Immature natural killer cell (primary cell): ENCODE results near the gene GALNTL6. TPM values are rescaled to one million over a fixed set of nuclear protein-coding genes. Genes with fewer than 3 reads are reported as not detected.
"Not testable (repeated sequence)": the region's sequence is repeated elsewhere in the genome, so short reads cannot be mapped to it uniquely, and the experiment has no call there.

Source experiments
- DNase-seq, 3 donors: peaks; one replicate each; pipeline ENCODE4 v3.0.0; 2022; ENCODE audit warnings: mixed read lengths in 1 of 3
- H3K27ac Mint-ChIP-seq, 6 donors: one replicate each; pipeline ENCODE4 v1.8.0; 2020; ENCODE audit warnings: mixed read lengths in 6 of 6, mild to moderate bottlenecking in 5 of 6, inconsistent platforms in 4 of 6, moderate library complexity in 3 of 6
- H3K27me3 Mint-ChIP-seq, 3 donors: one replicate each; pipeline ENCODE4 v1.8.0; 2020 to 2021; ENCODE audit warnings: low read depth in 3 of 3, mild to moderate bottlenecking in 3 of 3, mixed read lengths in 3 of 3, moderate library complexity in 3 of 3, inconsistent platforms in 1 of 3
- H3K36me3 Mint-ChIP-seq, 3 donors: one replicate each; pipeline ENCODE4 v1.8.0; 2020; ENCODE audit warnings: mixed read lengths in 3 of 3, inconsistent platforms in 2 of 3, mild to moderate bottlenecking in 2 of 3
- H3K4me1 Mint-ChIP-seq, 2 donors: one replicate each; pipeline ENCODE4 v1.8.0; 2020; ENCODE audit warnings: inconsistent platforms in 2 of 2, mild to moderate bottlenecking in 2 of 2, mixed read lengths in 2 of 2, moderate library complexity in 1 of 2
- H3K4me3 Mint-ChIP-seq, 5 donors: one replicate each; pipeline ENCODE4 v1.8.0; 2020; ENCODE audit warnings: mild to moderate bottlenecking in 5 of 5, mixed read lengths in 5 of 5, inconsistent platforms in 3 of 5, moderate library complexity in 3 of 5
- H3K9me3 Mint-ChIP-seq, 6 donors: one replicate each; pipeline ENCODE4 v1.8.0; 2020; ENCODE audit warnings: mild to moderate bottlenecking in 6 of 6, mixed read lengths in 6 of 6, inconsistent platforms in 4 of 6, moderate library complexity in 3 of 6
- polyA plus RNA-seq, 3 donors: library from polyadenylated mRNA; unstranded; fragments of 300-500 nt; fragmentation: Illumina TruSeq; gene quantifications; one replicate each; pipeline ENCODE4 v1.2.3, GENCODE V29; 2021

The GALNTL6 gene
- polyA plus RNA-seq, 3 donors from 2014 or later = not detected

DNA sequence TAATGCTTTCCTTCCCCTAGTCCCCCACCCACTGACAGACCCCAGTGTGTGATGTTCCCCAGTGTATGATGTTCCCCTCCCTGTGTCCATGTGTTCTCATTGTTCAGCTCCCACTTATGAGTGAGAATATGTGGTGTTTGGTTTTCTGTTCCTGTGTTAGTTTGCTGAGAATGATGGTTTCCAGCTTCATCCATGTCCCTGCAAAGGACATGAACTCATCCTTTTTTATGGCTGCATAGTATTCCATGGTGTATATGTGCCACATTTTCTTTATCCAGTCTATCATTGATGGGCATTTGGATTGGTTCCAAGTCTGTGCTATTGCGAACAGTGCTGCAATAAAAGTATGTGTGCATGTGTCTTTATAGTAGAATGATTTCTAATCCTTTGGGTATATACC, 1228.9 kb downstream of the GALNTL6 start:
- H3K4me1 Mint-ChIP-seq, H3K27ac Mint-ChIP-seq, H3K9me3 Mint-ChIP-seq, H3K36me3 Mint-ChIP-seq, H3K27me3 Mint-ChIP-seq, H3K4me3 Mint-ChIP-seq, DNase-seq: not testable (repeated sequence)

DNA sequence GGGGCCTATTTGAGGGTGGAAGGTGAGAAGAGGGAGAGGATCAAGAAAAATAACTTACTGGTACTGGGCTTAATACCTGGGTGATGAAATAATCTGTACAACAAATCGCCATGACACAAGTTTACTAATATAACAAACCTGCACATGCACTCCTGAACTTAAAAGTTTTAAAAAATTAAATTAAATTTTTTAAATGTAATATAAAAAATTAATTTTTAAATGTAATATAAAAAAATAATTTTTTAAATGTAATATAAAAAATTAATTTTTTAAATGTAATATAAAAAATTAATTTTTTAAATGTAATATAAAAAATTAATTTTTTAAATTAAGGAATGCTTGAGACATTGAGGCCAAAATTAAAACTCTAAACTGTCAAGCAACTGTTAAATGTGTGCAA, 1231.1 kb downstream of the GALNTL6 start:
- Mint-ChIP-seq H3K27me3 (peaks cover 0 to 3% (median 3%) of the 10 kb centered on the region in 3 donors), H3K4me1 (no peaks in the 10 kb centered on the region), H3K4me3 (no peak overlapping the region), H3K36me3 (no peaks in the 10 kb centered on the region), H3K9me3 (peaks cover 0 to 4% (median 0%) of the 10 kb centered on the region in 6 donors), H3K27ac (no peak overlapping the region)
- DNase-seq = no peak

- Mint-ChIP-seq H3K9me3 (peaks cover 0 to 4% (median 0%) of the 10 kb centered on the region in 6 donors), H3K27me3 (peaks cover 0 to 3% (median 3%) of the 10 kb centered on the region in 3 donors), H3K36me3 (no peaks in the 10 kb centered on the region), H3K4me1 (no peaks in the 10 kb centered on the region), H3K4me3 (no peak overlapping the region), H3K27ac (no peak overlapping the region)
- no peak for DNase-seq
These were observed 1232.4 kb downstream of the GALNTL6 start for GRCh38 chr4:173045571-173045970.

DNA sequence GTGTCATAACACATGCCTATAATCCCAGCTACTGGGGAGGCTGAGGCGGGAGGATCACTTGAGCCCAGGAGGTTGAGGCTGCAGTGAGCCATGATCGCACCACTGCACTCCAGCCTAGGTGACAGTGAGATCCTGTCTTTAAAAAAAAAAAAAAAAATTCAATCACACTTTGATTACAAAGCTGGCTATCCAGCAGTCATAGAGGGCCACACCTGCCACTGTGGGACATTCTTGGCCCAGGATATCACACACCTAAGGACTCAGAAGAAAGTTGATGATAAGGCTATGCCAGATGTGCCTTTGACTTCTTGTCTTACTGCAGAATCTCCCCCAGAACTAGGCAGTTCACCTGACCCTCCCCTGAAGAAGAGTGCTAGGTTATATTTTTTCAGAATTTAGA, 1232.9 kb downstream of the GALNTL6 start:
- Mint-ChIP-seq H3K27ac (no peak overlapping the region), H3K9me3 (peaks cover 0 to 4% (median 0%) of the 10 kb centered on the region in 6 donors), H3K4me1 (no peaks in the 10 kb centered on the region), H3K27me3 (peaks cover 0 to 3% (median 3%) of the 10 kb centered on the region in 3 donors), H3K4me3 (no peak overlapping the region), H3K36me3 (no peaks in the 10 kb centered on the region)
- DNase-seq = no peak

DNA sequence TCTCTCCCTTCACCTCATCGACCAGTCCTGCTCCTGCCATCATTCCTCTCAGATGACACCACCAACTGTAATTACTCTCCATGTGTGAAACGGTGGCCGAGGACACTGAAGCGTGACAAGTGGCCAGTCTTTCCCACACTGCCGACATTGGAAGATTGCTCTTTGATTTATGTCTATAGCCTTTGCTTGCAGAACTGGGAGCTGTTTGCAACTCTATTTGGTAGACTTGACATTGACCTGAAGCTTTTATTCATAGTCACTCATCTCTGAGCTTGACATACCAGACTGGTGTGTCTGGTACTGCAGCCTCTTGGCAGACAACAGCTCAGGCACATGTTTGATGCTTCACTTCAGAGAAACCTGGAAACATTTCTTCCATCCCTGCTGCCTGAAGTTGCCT, 1233.6 kb downstream of the GALNTL6 start:
- peaks cover 0 to 4% (median 0%) of the 10 kb centered on the region in 6 donors for H3K9me3 Mint-ChIP-seq
- H3K27ac Mint-ChIP-seq = no peak overlapping the region
- H3K4me3 Mint-ChIP-seq = no peak overlapping the region
- DNase-seq = no peak
- no peaks in the 10 kb centered on the region for H3K4me1 Mint-ChIP-seq
- no peaks in the 10 kb centered on the region for H3K36me3 Mint-ChIP-seq
- peaks cover 0 to 3% (median 3%) of the 10 kb centered on the region in 3 donors for H3K27me3 Mint-ChIP-seq

DNA sequence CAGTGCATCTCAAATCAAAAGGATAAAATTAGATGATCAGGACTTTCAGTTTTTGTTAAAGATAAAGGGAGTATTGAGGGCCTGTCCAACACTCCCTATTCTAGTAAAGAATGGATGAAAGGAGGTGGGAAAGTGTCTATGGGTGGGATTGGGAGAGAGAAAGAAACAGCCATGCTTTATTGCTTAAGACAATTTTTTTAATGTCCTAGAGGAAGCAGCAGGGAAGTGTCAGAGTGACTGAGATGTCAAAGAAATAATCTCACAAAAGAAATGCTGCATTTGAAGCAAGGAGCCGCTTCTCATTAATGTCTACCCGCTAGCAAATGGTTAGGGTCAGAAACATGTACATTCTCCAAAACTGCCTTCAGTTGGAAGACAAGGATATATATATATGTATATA, 1238.0 kb downstream of the GALNTL6 start:
- Mint-ChIP-seq H3K27ac (no peak overlapping the region), H3K9me3 (no peaks in the 10 kb centered on the region), H3K36me3 (no peaks in the 10 kb centered on the region), H3K4me1 (no peaks in the 10 kb centered on the region), H3K4me3 (no peak overlapping the region), H3K27me3 (peaks cover 0 to 3% (median 0%) of the 10 kb centered on the region in 3 donors)
- no peak for DNase-seq

GRCh38 chr4:173051716-173052115, 1238.5 kb downstream of the GALNTL6 start:
- DNase-seq = no peak
- Mint-ChIP-seq H3K4me3 (no peak overlapping the region), H3K9me3 (no peaks in the 10 kb centered on the region), H3K4me1 (no peaks in the 10 kb centered on the region), H3K36me3 (no peaks in the 10 kb centered on the region), H3K27ac (no peak overlapping the region), H3K27me3 (peaks cover 0 to 3% (median 0%) of the 10 kb centered on the region in 3 donors)

DNA sequence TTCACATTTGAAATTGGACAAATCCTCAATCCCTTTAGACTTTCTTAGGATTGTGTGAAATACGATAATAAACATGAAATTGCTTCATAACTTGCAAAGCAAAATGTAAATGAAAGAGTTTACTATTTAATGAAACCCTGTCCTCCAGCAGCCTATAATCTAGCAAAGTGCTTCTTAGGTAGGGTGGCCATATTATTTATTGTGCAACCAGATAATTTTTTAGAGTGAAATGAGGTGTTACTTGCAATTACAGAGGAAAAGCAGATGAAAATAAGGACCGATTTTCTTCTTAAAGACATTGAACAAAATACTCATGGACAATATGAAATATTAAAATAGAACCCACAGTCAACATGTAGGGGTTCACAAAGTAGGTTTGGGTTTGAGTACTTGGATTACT, 1239.2 kb downstream of the GALNTL6 start:
- H3K4me1 Mint-ChIP-seq = no peaks in the 10 kb centered on the region
- H3K36me3 Mint-ChIP-seq = no peaks in the 10 kb centered on the region
- H3K27ac Mint-ChIP-seq = no peak overlapping the region

GRCh38 chr4:173056271-173056670, 1243.1 kb downstream of the GALNTL6 start:
- Mint-ChIP-seq H3K27ac (no peak overlapping the region), H3K4me3 (no peak overlapping the region), H3K36me3 (no peaks in the 10 kb centered on the region)

More for the DNA sequence above, 1239.2 kb downstream of the GALNTL6 start:
- DNase-seq = no peak
- no peak overlapping the region for H3K4me3 Mint-ChIP-seq
- no peaks in the 10 kb centered on the region for H3K9me3 Mint-ChIP-seq
- H3K27me3 Mint-ChIP-seq = peaks cover 0 to 3% (median 0%) of the 10 kb centered on the region in 3 donors

DNA sequence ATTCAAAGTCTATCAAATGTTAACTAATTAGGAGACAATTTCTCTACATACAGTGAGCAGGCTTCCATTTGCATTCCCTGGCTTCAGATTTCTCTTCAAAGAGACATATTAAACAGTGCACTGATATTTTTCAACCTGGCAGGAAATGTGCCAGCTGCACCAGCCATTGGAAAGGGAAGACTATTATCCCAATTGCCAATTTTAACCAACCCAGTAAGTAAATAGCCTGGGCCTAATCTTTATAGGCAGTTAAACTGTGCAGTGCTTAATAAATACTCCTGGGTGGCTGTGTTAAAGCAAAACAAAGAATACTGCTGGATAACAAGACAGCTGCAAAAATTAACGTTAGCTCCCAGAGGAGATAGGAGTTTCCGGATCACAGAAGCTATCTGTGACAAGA, 1243.5 kb downstream of the GALNTL6 start:
- Mint-ChIP-seq H3K27ac (no peak overlapping the region), H3K4me1 (no peaks in the 10 kb centered on the region), H3K27me3 (peaks cover 0 to 7% (median 2%) of the 10 kb centered on the region in 3 donors), H3K4me3 (no peak overlapping the region), H3K36me3 (no peaks in the 10 kb centered on the region), H3K9me3 (peaks cover 0 to 3% (median 0%) of the 10 kb centered on the region in 6 donors)
- no peak for DNase-seq

More at GRCh38 chr4:173056271-173056670, 1243.1 kb downstream of the GALNTL6 start:
- Mint-ChIP-seq H3K4me1 (no peaks in the 10 kb centered on the region), H3K27me3 (peaks cover 0 to 5% (median 0%) of the 10 kb centered on the region in 3 donors), H3K9me3 (peaks cover 0 to 3% (median 0%) of the 10 kb centered on the region in 6 donors)
- no peak for DNase-seq

DNA sequence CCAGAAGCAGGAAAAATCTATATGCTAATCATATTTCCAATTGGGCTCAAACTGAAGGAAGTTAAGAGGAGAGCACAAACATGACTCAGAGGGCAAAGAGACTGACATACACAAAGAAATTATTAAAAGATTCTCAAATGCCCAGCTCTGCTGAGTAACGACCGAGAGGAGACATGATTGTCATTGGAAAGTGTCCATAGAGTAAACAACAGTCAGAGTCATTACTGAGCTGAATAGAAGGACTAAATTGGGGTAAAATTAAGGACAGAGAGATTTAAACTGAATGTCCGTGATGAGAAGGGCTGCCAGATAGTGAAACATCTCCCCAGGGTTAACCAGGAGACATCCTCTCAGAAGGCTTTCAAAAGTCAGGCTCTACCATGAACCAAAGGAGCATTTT, 1244.2 kb downstream of the GALNTL6 start:
- Mint-ChIP-seq H3K27me3 (peaks cover 0 to 9% (median 3%) of the 10 kb centered on the region in 3 donors), H3K9me3 (peaks cover 0 to 5% (median 0%) of the 10 kb centered on the region in 6 donors), H3K36me3 (no peaks in the 10 kb centered on the region)

GRCh38 chr4:173057901-173058300, 1244.7 kb downstream of the GALNTL6 start:
- Mint-ChIP-seq H3K4me1 (no peaks in the 10 kb centered on the region), H3K9me3 (peaks cover 0 to 5% (median 0%) of the 10 kb centered on the region in 6 donors), H3K4me3 (no peak overlapping the region), H3K27ac (no peak overlapping the region), H3K36me3 (no peaks in the 10 kb centered on the region), H3K27me3 (peaks cover 0 to 9% (median 3%) of the 10 kb centered on the region in 3 donors)
- DNase-seq = no peak

More for the DNA sequence above, 1244.2 kb downstream of the GALNTL6 start:
- no peak for DNase-seq
- Mint-ChIP-seq H3K4me3 (no peak overlapping the region), H3K27ac (no peak overlapping the region), H3K4me1 (no peaks in the 10 kb centered on the region)

DNA sequence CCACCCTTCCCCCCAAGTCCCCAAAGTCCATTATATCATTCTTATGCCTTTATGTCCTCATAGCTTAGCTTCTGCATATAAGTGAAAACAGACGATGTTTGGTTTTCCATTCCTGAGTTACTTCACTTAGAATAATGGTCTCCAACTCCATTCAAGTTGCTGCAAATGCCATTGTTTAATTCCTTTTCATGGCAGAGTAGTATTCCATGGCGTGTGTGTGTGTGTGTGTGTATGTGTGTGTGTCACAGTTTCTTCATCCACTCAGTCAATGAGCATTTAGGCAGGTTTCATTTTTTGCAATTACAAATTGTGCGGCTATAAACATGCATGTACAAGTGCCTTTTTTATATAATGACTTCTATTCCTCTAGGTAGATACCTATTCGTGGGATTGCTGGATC, 1248.0 kb downstream of the GALNTL6 start:
- Mint-ChIP-seq H3K27ac (no peak overlapping the region), H3K4me1 (no peaks in the 10 kb centered on the region), H3K36me3 (peaks cover 0 to 4% (median 0%) of the 10 kb centered on the region in 3 donors), H3K27me3 (peaks cover 0 to 6% (median 4%) of the 10 kb centered on the region in 3 donors), H3K4me3 (no peak overlapping the region), H3K9me3 (peaks cover 1 to 21% (median 6%) of the 10 kb centered on the region in 6 donors)
- no peak for DNase-seq

DNA sequence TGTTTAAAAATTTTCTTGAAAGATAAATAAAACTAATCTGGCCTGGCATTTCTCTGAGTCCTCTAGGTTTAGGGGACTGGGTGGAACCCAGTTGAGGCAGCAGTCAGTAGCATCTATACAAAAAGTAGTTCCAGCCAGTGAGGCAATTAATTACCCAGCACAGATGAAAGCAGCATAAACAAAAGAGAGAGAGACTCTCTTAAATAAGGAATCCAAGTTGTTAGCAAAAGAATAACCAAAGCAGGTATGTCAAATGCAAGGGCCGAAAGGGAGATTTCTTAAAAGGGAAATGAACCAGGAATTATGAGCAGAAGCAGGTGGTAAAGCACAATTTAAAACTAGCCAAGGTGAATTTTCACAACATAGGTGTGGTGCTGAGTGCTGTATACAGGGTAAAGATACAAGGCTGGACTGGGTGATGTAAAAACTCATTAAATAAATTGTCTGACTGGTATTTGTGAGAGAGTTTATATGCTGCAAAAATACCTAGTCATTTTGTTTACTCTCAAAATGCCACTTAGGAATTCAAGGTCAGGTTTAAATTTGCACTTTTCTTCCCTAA, 1260.8 kb downstream of the GALNTL6 start:
- Mint-ChIP-seq H3K27ac (no peak overlapping the region), H3K36me3 (peaks cover 0 to 2% (median 0%) of the 10 kb centered on the region in 3 donors), H3K9me3 (peaks cover 7 to 16% (median 11%) of the 10 kb centered on the region in 6 donors), H3K4me1 (no peaks in the 10 kb centered on the region), H3K27me3 (peaks cover 0 to 8% (median 5%) of the 10 kb centered on the region in 3 donors), H3K4me3 (no peak overlapping the region)
- no peak for DNase-seq

DNA sequence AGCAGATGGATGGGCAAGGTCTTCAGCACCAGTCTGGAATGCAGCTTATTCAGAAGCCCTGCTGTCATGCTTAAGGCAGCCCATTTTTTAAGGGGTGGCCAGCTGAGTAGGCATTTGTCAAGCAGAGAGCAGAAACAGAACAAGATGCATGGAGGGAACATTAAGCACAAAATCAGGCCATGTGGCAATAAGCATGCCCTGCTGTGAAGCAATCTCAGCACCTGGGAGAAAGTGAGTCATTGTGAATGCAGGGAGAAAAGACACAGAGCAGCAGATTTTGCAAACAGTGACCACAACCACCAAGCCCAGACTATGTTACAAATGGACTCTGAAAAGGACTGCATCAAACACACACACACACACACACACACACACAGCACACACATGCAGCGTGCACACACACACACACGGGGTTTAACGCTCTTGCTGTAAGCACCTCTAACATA, 1261.3 kb downstream of the GALNTL6 start:
- Mint-ChIP-seq H3K36me3 (no peaks in the 10 kb centered on the region), H3K4me3 (no peak overlapping the region), H3K9me3 (peaks cover 4 to 14% (median 8%) of the 10 kb centered on the region in 6 donors), H3K4me1 (no peaks in the 10 kb centered on the region), H3K27ac (no peak overlapping the region), H3K27me3 (peaks cover 0 to 8% (median 5%) of the 10 kb centered on the region in 3 donors)
- DNase-seq = no peak
